Breast epithelium (tissue), 4 donors: ENCODE data around the gene HOXB7. TPM values are rescaled to one million over a fixed set of nuclear protein-coding genes. Genes with fewer than 3 reads are reported as not detected.

Experiments used
- DNase-seq, 2 donors: peaks; one replicate each; pipeline ENCODE4 v3.0.0-alpha.2; 2019; ENCODE audit warnings: low spot score in 2 of 2
- H3K27ac ChIP-seq, 2 donors: fragments of 200-600 bp; sonication (generic) in 1 of 2; one replicate each; pipeline ENCODE4 v1.5.1; 2016 to 2019; ENCODE audit warnings: mild to moderate bottlenecking in 1 of 2
- H3K27me3 ChIP-seq, 2 donors: fragments of 200-600 bp; sonication (generic) in 1 of 2; one replicate each; pipeline versions ENCODE4 v1.5.1 to v1.6.0; 2017 to 2019; ENCODE audit warnings: control low read depth in 1 of 2, mild to moderate bottlenecking in 1 of 2
- H3K36me3 ChIP-seq: fragments of 200-600 bp; one replicate; pipeline ENCODE4 v1.5.1; 2019
- H3K4me1 ChIP-seq, 2 donors: fragments of 200-600 bp; sonication (generic); one replicate each; pipeline ENCODE4 v1.5.1; 2016 to 2019; ENCODE audit warnings: control low read depth in 1 of 2
- H3K4me3 ChIP-seq, 3 donors: fragments of 200-600 bp; sonication (generic); 1 replicate in 2 of 3; 2 replicates in 1 of 3; pipeline ENCODE4 v1.5.1; 2016 to 2019; ENCODE audit warnings: mild to moderate bottlenecking in 3 of 3, moderate library complexity in 2 of 3
- H3K9me3 ChIP-seq, 2 donors: fragments of 200-600 bp; sonication (generic) in 1 of 2; one replicate each; pipeline ENCODE4 v1.5.1; 2016 to 2019; ENCODE audit warnings: control low read depth in 1 of 2
- CTCF ChIP-seq, 3 donors: fragments of 450-650 bp; IDR thresholded peaks; one replicate each; pipeline ENCODE4 v1.5.1; 2016 to 2017; ENCODE audit warnings: antibody characterized with exemption in 3 of 3, mild to moderate bottlenecking in 3 of 3, moderate library complexity in 3 of 3
- POLR2A ChIP-seq: fragments of 450-650 bp; IDR thresholded peaks from one replicate; pipeline ENCODE4 v1.6.1; 2016; ENCODE audit warnings: antibody characterized with exemption, mild to moderate bottlenecking, moderate library complexity
- POLR2AphosphoS5 ChIP-seq, 3 donors: sonication (generic); formaldehyde crosslinking; IDR thresholded peaks; one replicate each; pipeline ENCODE4 v1.6.1; 2017; ENCODE audit warnings: antibody characterized with exemption in 3 of 3
- intact Hi-C: fragments of 100-400 bp; cut with DNase I; formaldehyde crosslinking; loops from one replicate; pipeline ENCODE4 v1.15.1; 2023; ENCODE audit warnings: low total_unique reads
- total RNA-seq, 3 donors: library from RNA; depleted of rRNA; stranded (reverse); fragments of >200 nt; gene quantifications; one replicate each; pipeline ENCODE4 v1.1.0, GENCODE V29; 2016

Gene HOXB7
- total RNA-seq, 3 donors from 2014 or later = 1.5 to 16.8 (median 4.3) TPM

DNA sequence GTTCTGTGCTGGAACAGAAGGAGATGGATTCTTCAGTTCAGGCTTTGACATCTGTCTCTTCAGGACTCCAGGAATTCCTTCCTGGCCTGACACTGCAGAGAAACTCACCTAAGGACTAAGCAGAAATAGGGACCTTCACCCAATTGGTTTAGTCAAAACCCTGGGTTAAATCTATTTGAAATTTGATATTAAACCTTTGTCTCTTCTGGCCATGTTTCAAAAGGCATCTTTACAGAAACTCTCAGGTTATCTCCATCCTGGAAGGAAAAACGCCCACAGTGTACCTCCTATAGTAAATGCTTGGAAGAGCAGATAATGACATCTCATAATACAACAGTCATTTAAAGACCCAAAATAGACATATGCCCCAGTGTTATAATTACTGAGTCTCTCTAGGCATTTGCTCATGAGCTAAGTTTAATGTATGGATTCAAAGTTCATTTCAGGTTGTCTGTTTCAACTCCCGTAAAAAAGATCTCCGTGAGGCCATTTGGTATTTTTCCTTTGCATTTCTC lies 27.1 kb downstream of the HOXB7 start:
- H3K36me3 ChIP-seq = no peaks in the 10 kb centered on the region
- intact Hi-C loops = no loop called here
- no peak overlapping the region for H3K4me3 ChIP-seq
- no peak for DNase-seq
- H3K9me3 ChIP-seq = no peaks in the 10 kb centered on the region
- peaks cover 0 to 91% of the 10 kb centered on the region in 2 donors for H3K27me3 ChIP-seq
- peak overlapping the region in 1 of 2 donors; percentile 96 for H3K27ac ChIP-seq
- no peaks in the 10 kb centered on the region for H3K4me1 ChIP-seq
- TF ChIP-seq CTCF (IDR thresholded peaks at IDR 0.05) = no peak

GRCh38 chr17:48582750-48583069 lies 28.1 kb downstream of the HOXB7 start:
- H3K4me1 ChIP-seq = no peaks in the 10 kb centered on the region
- no peaks in the 10 kb centered on the region for H3K36me3 ChIP-seq
- TF ChIP-seq CTCF (IDR thresholded peaks at IDR 0.05) (no peak), POLR2AphosphoS5 (IDR thresholded peaks at IDR 0.05) (no peak), POLR2A (no peak)
- peak overlapping the region; percentile 57 to 77 (median 66) for H3K4me3 ChIP-seq
- no peaks in the 10 kb centered on the region for H3K9me3 ChIP-seq
- peaks cover 0 to 90% of the 10 kb centered on the region in 2 donors for H3K27me3 ChIP-seq
- intact Hi-C loops = no loop called here
- peak overlapping the region; percentile 84 to 96 for H3K27ac ChIP-seq
- DNase-seq = no peak

DNA sequence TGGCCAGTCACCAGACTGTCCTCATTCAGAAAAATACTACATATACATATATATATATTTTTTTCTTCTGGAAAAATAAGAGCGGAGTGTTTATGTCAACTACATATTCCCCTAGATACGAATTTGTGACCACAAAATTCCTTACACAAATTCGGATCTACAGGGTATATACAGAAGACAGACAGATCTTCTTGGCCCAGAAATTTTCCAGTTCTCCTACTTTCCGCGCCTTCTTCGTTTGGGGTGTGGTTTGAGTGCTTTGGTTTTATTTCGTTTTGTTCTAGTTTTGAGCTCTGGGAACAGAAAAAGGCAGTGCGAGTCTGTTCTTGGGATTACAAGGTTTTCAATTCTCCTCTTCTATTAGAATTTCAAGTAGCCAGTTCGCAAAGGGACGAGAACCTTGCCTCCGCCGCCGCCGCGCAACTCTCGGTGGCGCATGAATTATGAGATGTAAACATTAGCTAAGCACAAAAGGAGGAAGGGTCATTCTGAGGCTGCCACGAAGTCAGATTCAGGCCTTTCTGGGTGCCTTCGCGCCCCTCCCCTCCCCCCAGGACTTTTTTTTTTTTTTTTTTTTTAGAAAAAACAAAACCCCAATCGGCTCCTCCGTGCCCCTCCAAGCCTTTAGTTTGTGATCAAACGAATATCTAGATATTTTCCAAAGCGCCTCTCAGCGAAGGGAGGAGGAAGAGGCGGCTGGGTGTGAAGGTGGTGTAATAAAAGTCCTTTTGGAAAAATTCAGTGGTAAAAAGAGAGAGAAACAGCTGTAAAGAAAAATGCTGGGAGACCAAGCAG lies 30.9 kb downstream of the HOXB7 start:
- Histone ChIP-seq H3K36me3 (no peaks in the 10 kb centered on the region), H3K27ac (no peak overlapping the region), H3K4me3 (peak overlapping the region in 2 of 3 donors; percentile 7 to 66), H3K27me3 (peaks cover 0 to 86% of the 10 kb centered on the region in 2 donors), H3K4me1 (peaks cover 0 to 7% of the 10 kb centered on the region in 2 donors), H3K9me3 (no peaks in the 10 kb centered on the region)
- DNase-seq = no peak
- TF ChIP-seq CTCF (IDR thresholded peaks at IDR 0.05) (no peak), POLR2A (no peak), POLR2AphosphoS5 (IDR thresholded peaks at IDR 0.05) (no peak)
- intact Hi-C loops = loop anchor here (5.0 kb wide), 1 partner anchor 38 kb away; no protein-coding TSS in a partner anchor

GRCh38 chr17:48579471-48579759 lies 31.4 kb downstream of the HOXB7 start:
- Histone ChIP-seq H3K27ac (peak overlapping the region in 1 of 2 donors; percentile 94), H3K4me3 (peak overlapping the region in 2 of 3 donors; percentile 57 to 81), H3K36me3 (no peaks in the 10 kb centered on the region), H3K9me3 (no peaks in the 10 kb centered on the region), H3K27me3 (peaks cover 0 to 82% of the 10 kb centered on the region in 2 donors), H3K4me1 (peaks cover 0 to 7% of the 10 kb centered on the region in 2 donors)
- intact Hi-C loops = loop anchor here (5.0 kb wide), 1 partner anchor 37 kb away; no protein-coding TSS in a partner anchor
- TF ChIP-seq CTCF (IDR thresholded peaks at IDR 0.05) (no peak), POLR2AphosphoS5 (IDR thresholded peaks at IDR 0.05) (no peak), POLR2A (no peak)
- no peak for DNase-seq
